IMR-90 (cell line): ENCODE measurements around the gene PAK4. TPM values are rescaled to one million over a fixed set of nuclear protein-coding genes. Genes with fewer than 3 reads are reported as not detected.
"Not testable (repeated sequence)": the region's sequence is repeated elsewhere in the genome, so short reads cannot be mapped to it uniquely, and the experiment has no call there.

Source experiments
- ATAC-seq: fragments of 200-7000 bp; cut with Tn5 transposase; 2 replicates; pipeline ENCODE4 v1.9.1; 2020; ENCODE audit warnings: low read depth, mild to moderate bottlenecking, moderate library complexity
- BruUV-seq: library from RNA; stranded (reverse); fragments of 400-500 nt; replicated peaks from 2 replicates; lab custom pipeline; 2021; lab: Mats Ljungman, UMichigan
- CTCF ChIA-PET: fragments of 300-600 bp; formaldehyde crosslinking; extraction: SDS; loops from one replicate; lab custom pipeline; 2021; ENCODE audit warnings: antibody characterized with exemption; lab: Yijun Ruan, JAX
- POLR2A ChIA-PET: fragments of 300-600 bp; sonication (Branson Sonifier 250); formaldehyde crosslinking; loops from one replicate; lab custom pipeline; 2022; ENCODE audit warnings: antibody characterized with exemption; ENCODE audit not compliant: unreplicated experiment; lab: Charles Lee
- DNase-seq: peaks from one replicate; pipeline ENCODE4 v3.0.0; 2013
- H2AFZ ChIP-seq: replicated peaks from 2 replicates; pipeline ENCODE3; 2013; ENCODE audit warnings: low read length, mild to moderate bottlenecking; ENCODE audit not compliant: poor library complexity
- H2AK5ac ChIP-seq: 2 replicates; pipeline ENCODE4 v1.6.1; 2013; ENCODE audit warnings: low read depth, low read length, inconsistent platforms
- H2AK9ac ChIP-seq: replicated peaks from 2 replicates; pipeline ENCODE3; 2013; ENCODE audit warnings: mild to moderate bottlenecking, low read depth, low read length, moderate library complexity; ENCODE audit not compliant: poor library complexity
- H2BK120ac ChIP-seq: 2 replicates; pipeline ENCODE4 v1.6.1; 2013; ENCODE audit warnings: low read depth, low read length, inconsistent platforms
- H2BK15ac ChIP-seq: 3 replicates; pipeline ENCODE4 v1.6.1; 2013; ENCODE audit warnings: low read depth, low read length, inconsistent platforms
- H2BK20ac ChIP-seq: 2 replicates; pipeline ENCODE4 v1.6.1; 2013; ENCODE audit warnings: low read depth, mild to moderate bottlenecking, inconsistent platforms, low read length, moderate library complexity
- H2BK5ac ChIP-seq: 2 replicates; pipeline ENCODE4 v1.6.1; 2013; ENCODE audit warnings: mild to moderate bottlenecking, low read depth, low read length, inconsistent platforms; ENCODE audit not compliant: poor library complexity, severe bottlenecking
- H3K14ac ChIP-seq: replicated peaks from 2 replicates; pipeline ENCODE4 v1.6.1; 2013; ENCODE audit warnings: low read depth, low read length, inconsistent platforms
- H3K18ac ChIP-seq: 2 replicates; pipeline ENCODE4 v1.6.1; 2013; ENCODE audit warnings: low read depth, low read length, control low read depth
- H3K23ac ChIP-seq: 2 replicates; pipeline ENCODE4 v1.6.1; 2013; ENCODE audit warnings: low read depth, low read length, inconsistent platforms
- H3K27ac ChIP-seq: 2 replicates; pipeline ENCODE4 v1.5.1; 2013; ENCODE audit warnings: mild to moderate bottlenecking, control low read depth, low read length; ENCODE audit not compliant: insufficient read depth
- H3K27me3 ChIP-seq: 2 replicates; pipeline ENCODE4 v1.6.1; 2013; ENCODE audit warnings: low read length; ENCODE audit not compliant: control insufficient read depth, insufficient read depth
- H3K36me3 ChIP-seq: 2 replicates; pipeline ENCODE4 v1.6.1; 2013; ENCODE audit warnings: low read length, mixed read lengths; ENCODE audit not compliant: control insufficient read depth, insufficient read depth
- H3K4ac ChIP-seq: 2 replicates; pipeline ENCODE4 v1.6.1; 2013; ENCODE audit warnings: low read depth, low read length, inconsistent platforms
- H3K4me1 ChIP-seq: 2 replicates; pipeline ENCODE4 v1.6.1; 2013; ENCODE audit warnings: low read length, mixed read lengths; ENCODE audit not compliant: control insufficient read depth, insufficient read depth
- H3K4me2 ChIP-seq: 2 replicates; pipeline ENCODE4 v1.6.1; 2013; ENCODE audit warnings: low read depth, mild to moderate bottlenecking, control low read depth, low read length, moderate library complexity
- H3K4me3 ChIP-seq: 2 replicates; pipeline ENCODE4 v1.5.1; 2013; ENCODE audit warnings: low read depth, mild to moderate bottlenecking, control low read depth, low read length, moderate library complexity; ENCODE audit not compliant: insufficient read depth
- H3K56ac ChIP-seq: 2 replicates; pipeline ENCODE4 v1.6.1; 2013; ENCODE audit warnings: low read length, inconsistent platforms; ENCODE audit not compliant: insufficient read depth; ENCODE audit errors: extremely low read depth
- H3K79me1 ChIP-seq, 2 experiments: 2 replicates each; pipeline ENCODE4 v1.6.1; 2013; ENCODE audit warnings: low read length in 2 of 2, inconsistent platforms in 1 of 2, low read depth in 1 of 2
- H3K9ac ChIP-seq: 2 replicates; pipeline ENCODE4 v1.6.1; 2013; ENCODE audit warnings: low read depth, low read length, control low read depth
- H3K9me1 ChIP-seq: 2 replicates; pipeline ENCODE4 v1.6.1; 2013; ENCODE audit warnings: low read length, inconsistent platforms; ENCODE audit not compliant: insufficient read depth
- H3K9me3 ChIP-seq: 2 replicates; pipeline ENCODE4 v1.6.1; 2013; ENCODE audit warnings: low read length; ENCODE audit not compliant: control insufficient read depth, insufficient read depth
- H4K20me1 ChIP-seq: 2 replicates; pipeline ENCODE4 v1.6.1; 2013; ENCODE audit warnings: low read length, inconsistent platforms; ENCODE audit not compliant: insufficient read depth
- H4K5ac ChIP-seq: 2 replicates; pipeline ENCODE4 v1.6.1; 2013; ENCODE audit warnings: mild to moderate bottlenecking, low read depth, low read length, control low read depth
- H4K8ac ChIP-seq, 2 experiments: 2 replicates each; pipeline ENCODE4 v1.6.1; 2013; ENCODE audit warnings: low read depth in 2 of 2, low read length in 2 of 2, control low read depth in 1 of 2, inconsistent platforms in 1 of 2
- H4K91ac ChIP-seq: 2 replicates; pipeline ENCODE4 v1.6.1; 2013; ENCODE audit warnings: low read depth, low read length, inconsistent platforms; ENCODE audit not compliant: insufficient read depth
- CEBPB ChIP-seq: IDR thresholded peaks from 2 replicates; pipeline ENCODE4 v1.6.1; 2012; ENCODE audit warnings: low read depth, low read length, improper control_type of control experiment
- CHD1 ChIP-seq: IDR thresholded peaks from 2 replicates; pipeline ENCODE4 v1.6.1; 2012; ENCODE audit warnings: low read depth, low read length, improper control_type of control experiment
- ELK1 ChIP-seq: fragments of 150-350 bp; IDR thresholded peaks from 2 replicates; pipeline ENCODE4 v1.6.1; 2016; ENCODE audit warnings: low read depth, mild to moderate bottlenecking, low read length, moderate library complexity, borderline replicate concordance
- FOS ChIP-seq: fragments of 150-350 bp; IDR thresholded peaks from 2 replicates; pipeline ENCODE4 v1.6.1; 2016; ENCODE audit warnings: low read depth, low read length
- MAFK ChIP-seq: IDR thresholded peaks from 2 replicates; pipeline ENCODE4 v1.6.1; 2012; ENCODE audit warnings: low read depth, low read length, improper control_type of control experiment
- NFE2L2 ChIP-seq: fragments of 150-350 bp; IDR thresholded peaks from 2 replicates; pipeline ENCODE4 v1.6.1; 2016; ENCODE audit warnings: low read depth, mild to moderate bottlenecking, low read length
- POLR2A ChIP-seq: IDR thresholded peaks from 2 replicates; pipeline ENCODE4 v1.6.1; 2012; ENCODE audit warnings: mild to moderate bottlenecking, low read depth, low read length
- RAD21 ChIP-seq: IDR thresholded peaks from 2 replicates; pipeline ENCODE4 v1.6.1; 2012; ENCODE audit warnings: low read length, improper control_type of control experiment
- RCOR1 ChIP-seq: IDR thresholded peaks from 2 replicates; pipeline ENCODE4 v1.6.1; 2012; ENCODE audit warnings: mild to moderate bottlenecking, low read length, improper control_type of control experiment; ENCODE audit not compliant: insufficient replicate concordance
- SMC3 ChIP-seq: fragments of 150-350 bp; IDR thresholded peaks from 2 replicates; pipeline ENCODE4 v1.6.1; 2016; ENCODE audit warnings: low read depth, mild to moderate bottlenecking, antibody characterized with exemption, low read length, moderate library complexity
- WGBS, 2 experiments: methylation state at CpG; one replicate each; pipeline versions ENCODE4 v1.1.5 to v1.1.7; 2013; ENCODE audit warnings: missing lambda C conversion rate in 2 of 2; ENCODE audit not compliant: insufficient read length in 1 of 2; ENCODE audit errors: extremely low coverage in 2 of 2; 5-methylcytosine and 5-hydroxymethylcytosine counted together
- dilution Hi-C: fragments of 300-500 bp; cut with HindIII; formaldehyde crosslinking; loops from one replicate; pipeline ENCODE4 v1.14.3; 2018; ENCODE audit warnings: low sequenced_read_pairs; ENCODE audit not compliant: unreplicated experiment
- in situ Hi-C: fragments of 300-500 bp; cut with MboI; formaldehyde crosslinking; loops from 3 replicates; pipeline ENCODE4 v1.14.3; 2019; ENCODE audit warnings: low sequenced_read_pairs, inconsistent platforms, mixed read lengths
- intact Hi-C: fragments of 100-400 bp; cut with micrococcal nuclease; formaldehyde crosslinking; loops from 2 replicates; pipeline ENCODE4 v1.10.0; 2022
- polyA plus RNA-seq, 3 experiments: library from polyadenylated mRNA; depleted of rRNA; stranded (reverse); fragments of >200 nt; gene quantifications; 2 replicates each; pipeline ENCODE4 v1.2.3, GENCODE V29; 2012; ENCODE audit warnings: low replicate concordance in 1 of 3
- total RNA-seq: library from RNA; depleted of rRNA; stranded (reverse); fragments of >200 nt; gene quantifications from 2 replicates; pipeline ENCODE4 v1.2.3, GENCODE V29; 2012

PAK4 gene
- total and polyA plus RNA-seq, 2 of the 4 experiments (the other 2 are of a cell fraction) = 2.0 to 27.2 TPM

- H2AFZ ChIP-seq = no peak overlapping the region
- POLR2A ChIA-PET = interaction anchor here (0.6 kb wide), 1 partner anchor 370 kb away, joined by 4 read pairs; no protein-coding TSS in a partner anchor
- dilution Hi-C loops = no loop called here
Measured at GRCh38 chr19:39090881-39091280, 34.7 kb upstream of the PAK4 start.

GRCh38 chr19:39095799-39096540, 29.6 kb upstream of the PAK4 start:
- not testable (repeated sequence) for H2BK120ac ChIP-seq
- no CpG with 5 or more reads among the region's 5 CpGs for WGBS, 2 experiments

More at GRCh38 chr19:39090881-39091280, 34.7 kb upstream of the PAK4 start:
- in situ Hi-C loops (no loop called here), intact Hi-C loops (no loop called here)
- H3K18ac ChIP-seq = no peak overlapping the region
- H2BK20ac ChIP-seq = no peak overlapping the region
- no peaks in the 10 kb centered on the region for H3K79me1 ChIP-seq
- H3K9ac ChIP-seq = no peak overlapping the region
- no peaks in the 10 kb centered on the region for H3K9me3 ChIP-seq
- no peak for DNase-seq
- no peaks in the 10 kb centered on the region for H3K36me3 ChIP-seq
- H4K5ac ChIP-seq = no peak overlapping the region
- WGBS, 2 experiments = no CpG with 5 or more reads among the region's 4 CpGs
- no peak overlapping the region for H4K8ac ChIP-seq
- peaks cover 23% of the 10 kb centered on the region for H3K27me3 ChIP-seq
- H3K4me3 ChIP-seq = no peak overlapping the region
- 0 out of 2 replicates have a peak, but pooled peaks cover 2% of the 10 kb centered on the region for H3K4me1 ChIP-seq
- no peak overlapping the region for H3K14ac ChIP-seq
- H4K91ac ChIP-seq = no peak overlapping the region
- no peak overlapping the region for H3K56ac ChIP-seq
- H2BK120ac ChIP-seq = no peak overlapping the region
- CTCF ChIA-PET = no interaction called here
- no TSS peak for BruUV-seq
- no peak overlapping the region for H3K27ac ChIP-seq
- no peaks in the 10 kb centered on the region for H4K20me1 ChIP-seq
- no peak overlapping the region for H3K4ac ChIP-seq
- no peak overlapping the region for H3K23ac ChIP-seq
- no peak overlapping the region for H2AK5ac ChIP-seq
- TF ChIP-seq RCOR1 (no peak), MAFK (no peak), SMC3 (no peak), ELK1 (no peak), POLR2A (no peak), RAD21 (no peak), CHD1 (no peak), NFE2L2 (no peak), FOS (no peak), CEBPB (no peak)
- ATAC-seq = no peak
- H2BK15ac ChIP-seq = no peak overlapping the region
- H2BK5ac ChIP-seq = no peak overlapping the region
- H3K4me2 ChIP-seq = no peak overlapping the region
- no peaks in the 10 kb centered on the region for H3K9me1 ChIP-seq
- H2AK9ac ChIP-seq = no peak overlapping the region

More at GRCh38 chr19:39095799-39096540, 29.6 kb upstream of the PAK4 start:
- H3K4me1 ChIP-seq, H2BK15ac ChIP-seq, H3K56ac ChIP-seq, H3K4me3 ChIP-seq, H3K4ac ChIP-seq, H4K91ac ChIP-seq, H2BK20ac ChIP-seq, DNase-seq, H3K4me2 ChIP-seq, in situ Hi-C loops, H3K79me1 ChIP-seq, H4K8ac ChIP-seq, BruUV-seq, H3K9me1 ChIP-seq, H2AK9ac ChIP-seq, H3K9ac ChIP-seq, POLR2A ChIA-PET, H2AFZ ChIP-seq, ATAC-seq, H3K36me3 ChIP-seq, H2BK5ac ChIP-seq, H3K18ac ChIP-seq, H2AK5ac ChIP-seq, H3K23ac ChIP-seq, H3K9me3 ChIP-seq, dilution Hi-C loops, CTCF ChIA-PET, H4K5ac ChIP-seq, H4K20me1 ChIP-seq, H3K14ac ChIP-seq, H3K27ac ChIP-seq, intact Hi-C loops: not testable (repeated sequence)
- peaks cover 17% of the 10 kb centered on the region for H3K27me3 ChIP-seq
